ENCODE data around the gene PPP1R15B.

DNA sequence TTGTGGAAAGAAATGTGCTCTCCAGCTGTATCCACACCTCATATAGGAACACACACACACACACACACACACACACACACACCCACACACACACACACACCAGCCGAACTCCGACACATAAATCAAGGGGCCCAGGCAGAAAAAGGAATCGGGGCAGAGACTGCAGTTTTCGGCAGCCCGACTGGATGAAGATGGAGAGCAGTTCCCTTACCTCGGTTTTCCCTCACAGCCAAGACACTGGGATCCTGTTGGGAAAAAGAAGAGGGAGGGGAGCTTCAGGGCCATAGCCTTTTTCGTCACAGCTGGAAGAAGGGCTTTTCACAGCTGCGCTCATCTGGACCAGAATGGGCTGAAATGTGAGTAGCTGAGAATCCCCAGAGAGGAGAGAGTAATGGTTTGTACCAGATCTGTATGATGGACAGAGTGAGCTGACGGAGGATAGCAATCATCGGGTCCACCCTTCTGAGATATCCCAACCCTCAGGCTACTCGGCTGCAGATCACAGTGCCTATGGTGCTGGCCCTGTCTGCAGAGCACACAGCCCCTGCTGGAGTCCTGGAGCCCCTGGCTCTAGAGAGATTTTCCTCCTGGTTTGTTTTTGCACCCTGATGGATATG lies 45.3 kb upstream of the PPP1R15B start:
- TF ChIP-seq ZNF274 (IDR thresholded peaks at IDR 0.05; ENCODE audit: insufficient read depth, insufficient read length) (no peak), NR2C2 (IDR thresholded peaks at IDR 0.05; ENCODE audit: borderline replicate concordance, control insufficient read depth, insufficient read length, low read depth) (no peak), CTCF (IDR thresholded peaks at IDR 0.05 in 2 of 3, conservative IDR thresholded peaks at IDR 0.05 in 1 of 3; ENCODE audit: control insufficient read depth in 2 of 3, extremely low read depth in 1 of 3, insufficient read depth in 1 of 3, low read depth in 3 of 3, low read length in 3 of 3) (no peak), MEF2A (IDR thresholded peaks at IDR 0.05; ENCODE audit: insufficient read depth, low read depth, low read length) (no peak), SIN3A (IDR thresholded peaks at IDR 0.05; ENCODE audit: low read depth, low read length) (no peak), POLR2A (IDR thresholded peaks at IDR 0.05; ENCODE audit: low read depth, low read length) (no peak), EZH2 (IDR thresholded peaks at IDR 0.05; ENCODE audit: borderline replicate concordance, control insufficient read depth, low read depth, low read length) (no peak), NFXL1 (IDR thresholded peaks at IDR 0.05; ENCODE audit: borderline replicate concordance) (no peak)

Measured in GM12878 (cell line).